ENCODE results near the gene ARL17B.
"Not testable (repeated sequence)": the region's sequence is repeated elsewhere in the genome, so short reads cannot be mapped to it uniquely, and the experiment has no call there.

The ARL17B gene

GRCh38 chr17:46372236-46373229 lies 11.0 kb upstream of the ARL17B start:
- H3K27me3 ChIP-seq (ENCODE audit: control insufficient read depth in 1 of 2, insufficient read depth in 2 of 2, low read length in 2 of 2); H3K27ac ChIP-seq (ENCODE audit: low read depth, low read length); H3K36me3 ChIP-seq (ENCODE audit: control insufficient read depth in 1 of 2, insufficient read depth in 2 of 2, low read length in 2 of 2); H3K4me3 ChIP-seq (ENCODE audit: low read depth in 1 of 2, low read length in 2 of 2); H3K9ac ChIP-seq (ENCODE audit: low read depth in 1 of 2, low read length in 2 of 2); H3K9me3 ChIP-seq (ENCODE audit: control insufficient read depth in 1 of 2, low read length in 2 of 2); H3K4me1 ChIP-seq (ENCODE audit: control insufficient read depth in 1 of 2, insufficient read depth in 2 of 2, low read length in 2 of 2): not testable (repeated sequence)

- not testable (repeated sequence) for H3K9ac ChIP-seq (ENCODE audit: low read depth in 1 of 2, low read length in 2 of 2); H3K9me3 ChIP-seq (ENCODE audit: control insufficient read depth in 1 of 2, low read length in 2 of 2); H3K27ac ChIP-seq (ENCODE audit: low read depth, low read length); H3K27me3 ChIP-seq (ENCODE audit: control insufficient read depth in 1 of 2, insufficient read depth in 2 of 2, low read length in 2 of 2); H3K36me3 ChIP-seq (ENCODE audit: control insufficient read depth in 1 of 2, insufficient read depth in 2 of 2, low read length in 2 of 2); H3K4me1 ChIP-seq (ENCODE audit: control insufficient read depth in 1 of 2, insufficient read depth in 2 of 2, low read length in 2 of 2); H3K4me3 ChIP-seq (ENCODE audit: low read depth in 1 of 2, low read length in 2 of 2)
Measured at GRCh38 chr17:46367520-46367919, 6.0 kb upstream of the ARL17B start.

- not testable (repeated sequence) for H3K36me3 ChIP-seq (ENCODE audit: control insufficient read depth in 1 of 2, insufficient read depth in 2 of 2, low read length in 2 of 2); H3K27me3 ChIP-seq (ENCODE audit: control insufficient read depth in 1 of 2, insufficient read depth in 2 of 2, low read length in 2 of 2); H3K9me3 ChIP-seq (ENCODE audit: control insufficient read depth in 1 of 2, low read length in 2 of 2); H3K9ac ChIP-seq (ENCODE audit: low read depth in 1 of 2, low read length in 2 of 2); H3K4me1 ChIP-seq (ENCODE audit: control insufficient read depth in 1 of 2, insufficient read depth in 2 of 2, low read length in 2 of 2); H3K27ac ChIP-seq (ENCODE audit: low read depth, low read length); H3K4me3 ChIP-seq (ENCODE audit: low read depth in 1 of 2, low read length in 2 of 2)
Measured at GRCh38 chr17:46361145-46361735, 326 bp downstream of the ARL17B start.

- H3K4me1 ChIP-seq (ENCODE audit: control insufficient read depth in 1 of 2, insufficient read depth in 2 of 2, low read length in 2 of 2); H3K9ac ChIP-seq (ENCODE audit: low read depth in 1 of 2, low read length in 2 of 2); H3K27me3 ChIP-seq (ENCODE audit: control insufficient read depth in 1 of 2, insufficient read depth in 2 of 2, low read length in 2 of 2); H3K36me3 ChIP-seq (ENCODE audit: control insufficient read depth in 1 of 2, insufficient read depth in 2 of 2, low read length in 2 of 2); H3K4me3 ChIP-seq (ENCODE audit: low read depth in 1 of 2, low read length in 2 of 2); H3K9me3 ChIP-seq (ENCODE audit: control insufficient read depth in 1 of 2, low read length in 2 of 2); H3K27ac ChIP-seq (ENCODE audit: low read depth, low read length): not testable (repeated sequence)
Measured at GRCh38 chr17:46353856-46354255, 7.7 kb downstream of the ARL17B start.

- not testable (repeated sequence) for H3K9ac ChIP-seq (ENCODE audit: low read depth in 1 of 2, low read length in 2 of 2); H3K4me1 ChIP-seq (ENCODE audit: control insufficient read depth in 1 of 2, insufficient read depth in 2 of 2, low read length in 2 of 2); H3K4me3 ChIP-seq (ENCODE audit: low read depth in 1 of 2, low read length in 2 of 2); H3K27me3 ChIP-seq (ENCODE audit: control insufficient read depth in 1 of 2, insufficient read depth in 2 of 2, low read length in 2 of 2); H3K9me3 ChIP-seq (ENCODE audit: control insufficient read depth in 1 of 2, low read length in 2 of 2); H3K36me3 ChIP-seq (ENCODE audit: control insufficient read depth in 1 of 2, insufficient read depth in 2 of 2, low read length in 2 of 2); H3K27ac ChIP-seq (ENCODE audit: low read depth, low read length)
Measured at GRCh38 chr17:46349060-46349459, 12.5 kb downstream of the ARL17B start.

- not testable (repeated sequence) for H3K4me3 ChIP-seq (ENCODE audit: low read depth in 1 of 2, low read length in 2 of 2); H3K9ac ChIP-seq (ENCODE audit: low read depth in 1 of 2, low read length in 2 of 2); H3K9me3 ChIP-seq (ENCODE audit: control insufficient read depth in 1 of 2, low read length in 2 of 2); H3K27me3 ChIP-seq (ENCODE audit: control insufficient read depth in 1 of 2, insufficient read depth in 2 of 2, low read length in 2 of 2); H3K4me1 ChIP-seq (ENCODE audit: control insufficient read depth in 1 of 2, insufficient read depth in 2 of 2, low read length in 2 of 2); H3K36me3 ChIP-seq (ENCODE audit: control insufficient read depth in 1 of 2, insufficient read depth in 2 of 2, low read length in 2 of 2); H3K27ac ChIP-seq (ENCODE audit: low read depth, low read length)
Measured at GRCh38 chr17:46348345-46348744, 13.2 kb downstream of the ARL17B start.

GRCh38 chr17:46342131-46342530 lies 19.4 kb downstream of the ARL17B start:
- H3K9ac ChIP-seq (ENCODE audit: low read depth in 1 of 2, low read length in 2 of 2); H3K4me3 ChIP-seq (ENCODE audit: low read depth in 1 of 2, low read length in 2 of 2); H3K36me3 ChIP-seq (ENCODE audit: control insufficient read depth in 1 of 2, insufficient read depth in 2 of 2, low read length in 2 of 2); H3K4me1 ChIP-seq (ENCODE audit: control insufficient read depth in 1 of 2, insufficient read depth in 2 of 2, low read length in 2 of 2); H3K27ac ChIP-seq (ENCODE audit: low read depth, low read length); H3K9me3 ChIP-seq (ENCODE audit: control insufficient read depth in 1 of 2, low read length in 2 of 2); H3K27me3 ChIP-seq (ENCODE audit: control insufficient read depth in 1 of 2, insufficient read depth in 2 of 2, low read length in 2 of 2): not testable (repeated sequence)

- not testable (repeated sequence) for H3K9ac ChIP-seq (ENCODE audit: low read depth in 1 of 2, low read length in 2 of 2); H3K4me1 ChIP-seq (ENCODE audit: control insufficient read depth in 1 of 2, insufficient read depth in 2 of 2, low read length in 2 of 2); H3K9me3 ChIP-seq (ENCODE audit: control insufficient read depth in 1 of 2, low read length in 2 of 2); H3K4me3 ChIP-seq (ENCODE audit: low read depth in 1 of 2, low read length in 2 of 2); H3K27me3 ChIP-seq (ENCODE audit: control insufficient read depth in 1 of 2, insufficient read depth in 2 of 2, low read length in 2 of 2); H3K27ac ChIP-seq (ENCODE audit: low read depth, low read length); H3K36me3 ChIP-seq (ENCODE audit: control insufficient read depth in 1 of 2, insufficient read depth in 2 of 2, low read length in 2 of 2)
Measured at GRCh38 chr17:46341220-46341619, 20.3 kb downstream of the ARL17B start.

GRCh38 chr17:46294831-46295230 lies 66.7 kb downstream of the ARL17B start, which contains the start of gene LRRC37A:
Gene LRRC37A (plus strand): TSS chr17:46295131. CDS start chr17:46295134, 3 bp downstream.
- not testable (repeated sequence) for H3K27ac ChIP-seq (ENCODE audit: low read depth, low read length); H3K4me3 ChIP-seq (ENCODE audit: low read depth in 1 of 2, low read length in 2 of 2); H3K9me3 ChIP-seq (ENCODE audit: control insufficient read depth in 1 of 2, low read length in 2 of 2); H3K4me1 ChIP-seq (ENCODE audit: control insufficient read depth in 1 of 2, insufficient read depth in 2 of 2, low read length in 2 of 2); H3K27me3 ChIP-seq (ENCODE audit: control insufficient read depth in 1 of 2, insufficient read depth in 2 of 2, low read length in 2 of 2); H3K36me3 ChIP-seq (ENCODE audit: control insufficient read depth in 1 of 2, insufficient read depth in 2 of 2, low read length in 2 of 2); H3K9ac ChIP-seq (ENCODE audit: low read depth in 1 of 2, low read length in 2 of 2)

- H3K27me3 ChIP-seq (ENCODE audit: control insufficient read depth in 1 of 2, insufficient read depth in 2 of 2, low read length in 2 of 2); H3K4me3 ChIP-seq (ENCODE audit: low read depth in 1 of 2, low read length in 2 of 2); H3K9me3 ChIP-seq (ENCODE audit: control insufficient read depth in 1 of 2, low read length in 2 of 2); H3K4me1 ChIP-seq (ENCODE audit: control insufficient read depth in 1 of 2, insufficient read depth in 2 of 2, low read length in 2 of 2); H3K36me3 ChIP-seq (ENCODE audit: control insufficient read depth in 1 of 2, insufficient read depth in 2 of 2, low read length in 2 of 2); H3K27ac ChIP-seq (ENCODE audit: low read depth, low read length); H3K9ac ChIP-seq (ENCODE audit: low read depth in 1 of 2, low read length in 2 of 2): not testable (repeated sequence)
Measured at GRCh38 chr17:46291618-46292017, 69.9 kb downstream of the ARL17B start.

All from duodenal mucosa (tissue), 2 donors.